Cardiac muscle cell (in vitro differentiated cells and primary cell): ENCODE data around the gene PTPRD. TPM values are rescaled to one million over a fixed set of nuclear protein-coding genes. Genes with fewer than 3 reads are reported as not detected.

Experiments
- DNase-seq, 2 donors: peaks; one replicate each; pipeline versions ENCODE4 v3.0.0 to v3.0.0-alpha.2; 2010 to 2017; ENCODE audit warnings: low read depth in 1 of 2, low spot score in 1 of 2
- H3K27ac ChIP-seq: fragments of 200-600 bp; sonication (generic); 2 replicates; pipeline ENCODE4 v1.5.1; 2016
- H3K27me3 ChIP-seq: fragments of 200-600 bp; sonication (generic); 2 replicates; pipeline ENCODE4 v1.6.0; 2016; ENCODE audit warnings: control low read depth
- H3K36me3 ChIP-seq: fragments of 200-600 bp; sonication (generic); 2 replicates; pipeline ENCODE4 v1.5.1; 2016; ENCODE audit warnings: control low read depth
- H3K4me1 ChIP-seq: fragments of 200-600 bp; sonication (generic); 2 replicates; pipeline ENCODE4 v1.8.1; 2017; ENCODE audit warnings: low read depth, mild to moderate bottlenecking, mixed run types
- H3K4me3 ChIP-seq: fragments of 200-600 bp; sonication (generic); 2 replicates; pipeline ENCODE4 v1.5.1; 2016; ENCODE audit warnings: mild to moderate bottlenecking
- H3K9me3 ChIP-seq: fragments of 200-600 bp; sonication (generic); 2 replicates; pipeline ENCODE4 v1.5.1; 2017; ENCODE audit warnings: low read depth, mild to moderate bottlenecking, control low read depth
- CTCF ChIP-seq: IDR thresholded peaks from 2 replicates; pipeline ENCODE4 v1.5.1; 2012; ENCODE audit warnings: low read depth, mild to moderate bottlenecking, low read length
- polyA plus RNA-seq: library from polyadenylated mRNA; unstranded; fragments of >200 nt; fragmentation: Nextera tagmentation; extraction: Ambion mirVana; gene quantifications from 2 replicates; pipeline ENCODE4 v1.2.1, GENCODE V29; 2016
- total RNA-seq: library from RNA; depleted of rRNA; stranded (reverse); fragments of >200 nt; gene quantifications from 2 replicates; pipeline ENCODE4 v1.2.3, GENCODE V29; 2016

The PTPRD gene
- total and polyA plus RNA-seq, 2 experiments from 2014 or later: 37.0 to 287 TPM

GRCh38 chr9:10071579-10071978 lies 541.2 kb downstream of the PTPRD start:
- Histone ChIP-seq H3K9me3 (no peaks in the 10 kb centered on the region), H3K27me3 (no peaks in the 10 kb centered on the region), H3K36me3 (no peaks in the 10 kb centered on the region), H3K4me3 (no peak overlapping the region), H3K4me1 (no peaks in the 10 kb centered on the region), H3K27ac (no peak overlapping the region)
- no peak for TF ChIP-seq CTCF
- DNase-seq: no peak

GRCh38 chr9:10062629-10063395 lies 550.0 kb downstream of the PTPRD start:
- Histone ChIP-seq H3K27me3 (no peaks in the 10 kb centered on the region), H3K4me3 (no peak overlapping the region), H3K27ac (no peak overlapping the region), H3K36me3 (no peaks in the 10 kb centered on the region), H3K4me1 (no peaks in the 10 kb centered on the region), H3K9me3 (no peaks in the 10 kb centered on the region)
- DNase-seq: peak in 1 of 2 donors; percentile 2
- no peak for TF ChIP-seq CTCF

GRCh38 chr9:10059044-10059443 lies 553.8 kb downstream of the PTPRD start:
- peaks cover 15% of the 10 kb centered on the region for H3K4me1 ChIP-seq
- no peak overlapping the region for H3K27ac ChIP-seq
- peak in 1 of 2 donors; percentile 15 for DNase-seq
- no peak overlapping the region for H3K4me3 ChIP-seq
- no peaks in the 10 kb centered on the region for H3K9me3 ChIP-seq
- no peak for TF ChIP-seq CTCF
- no peaks in the 10 kb centered on the region for H3K27me3 ChIP-seq
- no peaks in the 10 kb centered on the region for H3K36me3 ChIP-seq

- no peak overlapping the region for H3K4me3 ChIP-seq
- H3K27me3 ChIP-seq: no peaks in the 10 kb centered on the region
- H3K27ac ChIP-seq: no peak overlapping the region
- no peaks in the 10 kb centered on the region for H3K36me3 ChIP-seq
- DNase-seq: no peak
- TF ChIP-seq CTCF: no peak
- no peaks in the 10 kb centered on the region for H3K9me3 ChIP-seq
- H3K4me1 ChIP-seq: peaks cover 15% of the 10 kb centered on the region
Observed at GRCh38 chr9:10055886-10056395, 556.9 kb downstream of the PTPRD start.

- Histone ChIP-seq H3K9me3 (no peaks in the 10 kb centered on the region), H3K27me3 (no peaks in the 10 kb centered on the region), H3K4me3 (no peak overlapping the region), H3K4me1 (peaks cover 15% of the 10 kb centered on the region), H3K27ac (peak overlapping the region; percentile 47), H3K36me3 (no peaks in the 10 kb centered on the region)
- DNase-seq: no peak
- no peak for TF ChIP-seq CTCF
Observed at GRCh38 chr9:10054456-10054855, 558.3 kb downstream of the PTPRD start.
